B cell (primary cell): ENCODE results near the gene EZH1. TPM values are rescaled to one million over a fixed set of nuclear protein-coding genes. Genes with fewer than 3 reads are reported as not detected.
"Not testable (repeated sequence)": the region's sequence is repeated elsewhere in the genome, so short reads cannot be mapped to it uniquely, and the experiment has no call there.

Source experiments
- ATAC-seq: fragments of 200-7000 bp; cut with Tn5 transposase; one replicate; pipeline ENCODE4 v1.10.0; 2021; ENCODE audit warnings: low read depth, mild to moderate bottlenecking, moderate number of reproducible peaks, moderate library complexity
- CTCF ChIA-PET: fragments of 350-600 bp; sonication (Branson Sonifier 250); formaldehyde crosslinking; loops from one replicate; lab custom pipeline; 2021; ENCODE audit warnings: antibody characterized with exemption, inconsistent platforms; lab: Charles Lee
- POLR2A ChIA-PET: fragments of 350-600 bp; sonication (Branson Sonifier 250); formaldehyde crosslinking; loops from one replicate; lab custom pipeline; 2021; ENCODE audit warnings: antibody characterized with exemption; lab: Charles Lee
- DNase-seq: peaks from one replicate; pipeline ENCODE4 v3.0.0; 2013
- H2AFZ ChIP-seq: 2 replicates; pipeline ENCODE4 v1.6.1; 2012; ENCODE audit warnings: mild to moderate bottlenecking, low read depth, low read length; ENCODE audit not compliant: insufficient read depth, poor library complexity, severe bottlenecking
- H3K27ac ChIP-seq, 2 donors: 1 replicate in 1 of 2; 2 replicates in 1 of 2; pipeline ENCODE4 v1.5.1; 2012 to 2013; ENCODE audit warnings: low read length in 2 of 2, mild to moderate bottlenecking in 2 of 2, moderate library complexity in 1 of 2
- H3K27me3 ChIP-seq, 4 experiments: fragments of 200-600 bp in 1 of 4; sonication (generic) in 1 of 4; replicated peaks in 1 of 4; 1 replicate in 2 of 4; 2 replicates in 2 of 4; pipeline versions ENCODE4 v1.6.1 to v1.7.0; 2013 to 2016; ENCODE audit warnings: low read length in 3 of 4, mild to moderate bottlenecking in 2 of 4, mixed read lengths in 1 of 4, moderate library complexity in 1 of 4; ENCODE audit not compliant: insufficient read depth in 4 of 4, control insufficient read depth in 3 of 4; ENCODE audit errors: control extremely low read depth in 1 of 4
- H3K36me3 ChIP-seq, 2 experiments: replicated peaks in 1 of 2; 1 replicate in 1 of 2; 2 replicates in 1 of 2; pipeline versions ENCODE4 v1.6.1 to v1.7.1; 2013; ENCODE audit warnings: low read length in 1 of 2; ENCODE audit not compliant: insufficient read depth in 2 of 2, control insufficient read depth in 1 of 2; ENCODE audit errors: control extremely low read depth in 1 of 2, extremely low read depth in 1 of 2
- H3K4me1 ChIP-seq, 2 donors: fragments of 200-600 bp in 1 of 2; sonication (generic) in 1 of 2; 1 replicate in 1 of 2; 2 replicates in 1 of 2; pipeline versions ENCODE4 v1.5.1 to v1.6.1; 2013 to 2017; ENCODE audit warnings: low read length in 2 of 2; ENCODE audit not compliant: control insufficient read depth in 2 of 2, insufficient read depth in 2 of 2
- H3K4me2 ChIP-seq: replicated peaks from 2 replicates; pipeline ENCODE3; 2012; ENCODE audit warnings: mild to moderate bottlenecking, low read depth, low read length; ENCODE audit not compliant: poor library complexity, severe bottlenecking
- H3K4me3 ChIP-seq, 5 experiments: fragments of 200-600 bp in 1 of 5; sonication (generic) in 1 of 5; 1 replicate in 3 of 5; 2 replicates in 2 of 5; pipeline versions ENCODE4 v1.5.1 to v1.7.0; 2011 to 2016; ENCODE audit warnings: low read length in 4 of 5, mild to moderate bottlenecking in 4 of 5, low read depth in 2 of 5, control low read depth in 1 of 5, moderate library complexity in 1 of 5; ENCODE audit not compliant: insufficient read depth in 1 of 5; ENCODE audit errors: control extremely low read depth in 1 of 5, extremely low read depth in 1 of 5
- H3K79me2 ChIP-seq: fragments of 200-600 bp; sonication (generic); one replicate; pipeline ENCODE4 v1.6.0; 2016; ENCODE audit warnings: low read length; ENCODE audit not compliant: control insufficient read depth, insufficient read depth
- H3K9ac ChIP-seq: fragments of 200-600 bp; sonication (generic); 2 replicates; pipeline ENCODE4 v1.6.1; 2017; ENCODE audit warnings: mild to moderate bottlenecking, low read length, moderate library complexity
- H3K9me3 ChIP-seq, 3 donors: one replicate each; pipeline versions ENCODE4 v1.6.1 to v1.7.1; 2013; ENCODE audit warnings: low read length in 2 of 3; ENCODE audit not compliant: control insufficient read depth in 2 of 3, insufficient read depth in 1 of 3; ENCODE audit errors: control extremely low read depth in 1 of 3
- H4K20me1 ChIP-seq: 2 replicates; pipeline ENCODE4 v1.6.0; 2012; ENCODE audit warnings: mild to moderate bottlenecking, low read length; ENCODE audit not compliant: insufficient read depth, control insufficient read depth, poor library complexity, severe bottlenecking
- H3K27ac Mint-ChIP-seq: one replicate; pipeline ENCODE4 v1.8.0; 2021; ENCODE audit warnings: mixed read lengths
- H3K27me3 Mint-ChIP-seq: one replicate; pipeline ENCODE4 v1.8.0; 2021; ENCODE audit warnings: mixed read lengths
- H3K4me1 Mint-ChIP-seq: one replicate; pipeline ENCODE4 v1.8.0; 2021; ENCODE audit warnings: mixed read lengths
- H3K4me3 Mint-ChIP-seq: one replicate; pipeline ENCODE4 v1.8.0; 2021; ENCODE audit warnings: mixed read lengths
- H3K9me3 Mint-ChIP-seq: one replicate; pipeline ENCODE4 v1.8.0; 2022; ENCODE audit warnings: mixed read lengths; ENCODE audit not compliant: insufficient read depth
- EZH2 ChIP-seq: IDR thresholded peaks from 2 replicates; pipeline ENCODE4 v1.6.1; 2012; ENCODE audit warnings: borderline replicate concordance, low read depth, mild to moderate bottlenecking, moderate library complexity, low read length; ENCODE audit not compliant: insufficient read depth, poor library complexity, severe bottlenecking
- WGBS: methylation state at CpG from one replicate; pipeline ENCODE4 v1.1.5; 2013; ENCODE audit warnings: missing lambda C conversion rate; ENCODE audit not compliant: insufficient coverage; 5-methylcytosine and 5-hydroxymethylcytosine counted together
- intact Hi-C: fragments of 100-400 bp; cut with micrococcal nuclease; formaldehyde crosslinking; loops from one replicate; pipeline ENCODE4 v1.10.0; 2022
- polyA plus RNA-seq: library from polyadenylated mRNA; depleted of rRNA; stranded (reverse); fragments of >200 nt; gene quantifications from 2 replicates; pipeline ENCODE4 v1.2.3, GENCODE V29; 2012
- total RNA-seq, 2 donors: library from RNA; stranded (reverse); fragments of 120-200 nt in 1 of 2; gene quantifications; 1 replicate in 1 of 2; 2 replicates in 1 of 2; pipeline versions ENCODE4 v1.2.3 to v1.2.4, GENCODE V29; 2013 to 2022
- TF ChIP-seq, protein P1 (sequence below): fragments of 200-600 bp; IDR thresholded peaks from one replicate; pipeline ENCODE4 v1.8.0; 2022; ENCODE audit warnings: antibody characterized with exemption, mild to moderate bottlenecking

Gene EZH1
- total and polyA plus RNA-seq, 2 donors (not counting 1 experiment from before 2014, with no cell fraction given), result 115 to 169 TPM

DNA sequence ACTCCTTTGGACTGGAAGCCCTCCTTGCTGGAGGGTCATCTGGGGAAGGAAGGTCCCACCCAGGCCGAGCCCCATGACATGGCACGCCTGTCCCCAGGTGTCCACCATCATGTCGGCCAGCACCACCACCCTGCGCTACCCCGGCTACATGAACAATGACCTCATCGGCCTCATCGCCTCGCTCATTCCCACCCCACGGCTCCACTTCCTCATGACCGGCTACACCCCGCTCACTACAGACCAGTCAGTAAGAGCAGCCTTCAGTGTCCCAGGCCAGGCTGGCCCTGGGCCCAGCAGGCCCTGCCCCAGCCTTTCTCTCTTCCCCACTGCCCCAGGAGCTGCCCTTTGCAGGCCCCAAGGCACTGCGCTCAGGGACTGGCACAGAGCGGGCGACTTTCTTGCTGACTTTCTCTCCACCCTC is 79.2 kb downstream of the EZH1 start:
- Mint-ChIP-seq H3K4me1 (peaks cover 8% of the 10 kb centered on the region), H3K27ac (no peak overlapping the region), H3K9me3 (no peaks in the 10 kb centered on the region), H3K4me3 (no peak overlapping the region), H3K27me3 (no peaks in the 10 kb centered on the region)
- H3K4me1 ChIP-seq, result peaks cover under 1 to 8% of the 10 kb centered on the region in 2 donors
- ChIA-PET POLR2A (no interaction called here), CTCF (no interaction called here)
- TF ChIP-seq EZH2, result no peak
- TF ChIP-seq, protein P1, sequence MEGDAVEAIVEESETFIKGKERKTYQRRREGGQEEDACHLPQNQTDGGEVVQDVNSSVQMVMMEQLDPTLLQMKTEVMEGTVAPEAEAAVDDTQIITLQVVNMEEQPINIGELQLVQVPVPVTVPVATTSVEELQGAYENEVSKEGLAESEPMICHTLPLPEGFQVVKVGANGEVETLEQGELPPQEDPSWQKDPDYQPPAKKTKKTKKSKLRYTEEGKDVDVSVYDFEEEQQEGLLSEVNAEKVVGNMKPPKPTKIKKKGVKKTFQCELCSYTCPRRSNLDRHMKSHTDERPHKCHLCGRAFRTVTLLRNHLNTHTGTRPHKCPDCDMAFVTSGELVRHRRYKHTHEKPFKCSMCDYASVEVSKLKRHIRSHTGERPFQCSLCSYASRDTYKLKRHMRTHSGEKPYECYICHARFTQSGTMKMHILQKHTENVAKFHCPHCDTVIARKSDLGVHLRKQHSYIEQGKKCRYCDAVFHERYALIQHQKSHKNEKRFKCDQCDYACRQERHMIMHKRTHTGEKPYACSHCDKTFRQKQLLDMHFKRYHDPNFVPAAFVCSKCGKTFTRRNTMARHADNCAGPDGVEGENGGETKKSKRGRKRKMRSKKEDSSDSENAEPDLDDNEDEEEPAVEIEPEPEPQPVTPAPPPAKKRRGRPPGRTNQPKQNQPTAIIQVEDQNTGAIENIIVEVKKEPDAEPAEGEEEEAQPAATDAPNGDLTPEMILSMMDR, result no peak
- intact Hi-C loops, result no loop called here
- no peak overlapping the region for H3K9ac ChIP-seq
- peaks cover 0 to 4% of the 10 kb centered on the region in 2 experiments for H3K36me3 ChIP-seq
- no peak overlapping the region for H3K4me2 ChIP-seq
- H4K20me1 ChIP-seq, result no peaks in the 10 kb centered on the region
- H3K79me2 ChIP-seq, result no peaks in the 10 kb centered on the region
- no peak overlapping the region for H3K27ac ChIP-seq
- DNase-seq (no peak), ATAC-seq (no peak)
- WGBS, result 90% methylated on average over 14 of the region's 14 CpGs
- no peak overlapping the region for H2AFZ ChIP-seq
- H3K9me3 ChIP-seq, result no peaks in the 10 kb centered on the region
- H3K27me3 ChIP-seq, result peaks cover 0 to 9% (median 0%) of the 10 kb centered on the region in 4 experiments
- H3K4me3 ChIP-seq, result no peak overlapping the region

DNA sequence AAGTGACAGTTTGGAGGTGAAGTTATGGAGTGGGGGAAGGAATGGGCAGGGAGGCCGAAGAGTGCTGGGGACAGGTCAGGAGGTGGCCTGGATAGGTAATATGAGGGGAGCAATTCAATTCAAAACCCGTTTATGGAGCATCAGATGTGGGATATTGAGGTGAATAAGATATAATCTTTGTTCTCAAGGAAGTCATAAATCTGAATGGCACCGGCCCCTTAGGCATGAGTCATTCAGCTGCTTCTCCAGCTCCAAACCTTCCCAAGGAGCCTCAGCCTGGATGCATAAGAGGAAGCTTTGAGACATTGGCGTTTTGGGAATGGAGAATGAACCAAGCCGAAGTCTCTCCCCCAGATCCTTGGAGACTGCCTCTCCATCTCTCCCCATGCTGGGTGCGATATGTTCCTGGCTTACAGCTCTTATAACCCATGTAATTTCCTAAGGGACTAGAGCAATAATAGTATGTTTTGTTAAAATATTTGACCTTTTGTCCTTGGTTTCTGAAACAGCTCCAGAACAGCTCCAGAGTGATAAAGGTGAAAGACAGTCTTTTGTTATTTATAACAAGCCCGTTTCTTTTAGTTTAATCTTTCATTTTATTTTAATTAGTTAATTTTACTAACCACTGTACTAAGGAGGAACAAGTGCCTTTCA is 84.0 kb downstream of the EZH1 start:
- no peak overlapping the region for H3K4me2 ChIP-seq
- peaks cover 0 to 12% (median 0%) of the 10 kb centered on the region in 4 experiments for H3K27me3 ChIP-seq
- 100% methylated on average over 1 of the region's 7 CpGs for WGBS
- H4K20me1 ChIP-seq, result no peaks in the 10 kb centered on the region
- no peak overlapping the region for H3K27ac ChIP-seq
- Mint-ChIP-seq H3K4me1 (peaks cover 27% of the 10 kb centered on the region), H3K27me3 (peaks cover 4% of the 10 kb centered on the region), H3K9me3 (no peaks in the 10 kb centered on the region), H3K27ac (no peak overlapping the region), H3K4me3 (peak overlapping the region; percentile 61)
- no peaks in the 10 kb centered on the region for H3K79me2 ChIP-seq
- ATAC-seq (no peak), DNase-seq (no peak)
- peaks cover 0 to 2% of the 10 kb centered on the region in 2 experiments for H3K36me3 ChIP-seq
- no peak overlapping the region for H2AFZ ChIP-seq
- no peak overlapping the region for H3K9ac ChIP-seq
- POLR2A ChIA-PET, result no interaction called here
- intact Hi-C loops, result no loop called here
- H3K9me3 ChIP-seq, result no peaks in the 10 kb centered on the region
- CTCF ChIA-PET, result interaction anchor here (2.6 to 4.9 kb wide), 2 partner anchors 13 to 19 kb away, joined by 13 to 18 read pairs; no protein-coding TSS in a partner anchor
- TF ChIP-seq EZH2, result no peak
- TF ChIP-seq, protein P1, result no peak
- H3K4me1 ChIP-seq, result peaks cover 11 to 22% of the 10 kb centered on the region in 2 donors
- no peak overlapping the region for H3K4me3 ChIP-seq

DNA sequence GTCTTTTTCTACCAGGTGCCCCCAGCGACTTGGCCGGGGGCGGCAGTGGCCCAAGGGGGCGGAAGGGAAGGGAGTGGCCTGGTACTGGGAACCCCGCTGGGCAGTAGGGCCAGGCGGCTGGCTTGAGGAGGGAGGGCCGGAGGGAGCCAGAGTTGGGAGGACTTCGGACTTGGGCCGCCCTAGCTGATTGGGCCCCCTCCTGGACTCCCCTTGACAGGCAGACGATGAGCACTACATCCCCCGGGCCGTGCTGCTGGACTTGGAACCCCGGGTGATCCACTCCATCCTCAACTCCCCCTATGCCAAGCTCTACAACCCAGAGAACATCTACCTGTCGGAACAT is 84.9 kb downstream of the EZH1 start:
- intact Hi-C loops, result loop anchor here (2.0 kb wide), 1 partner anchor 19 kb away; no protein-coding TSS in a partner anchor
- H3K9me3 ChIP-seq, H3K27me3 Mint-ChIP-seq, H3K4me3 ChIP-seq, H3K9ac ChIP-seq, ATAC-seq, H4K20me1 ChIP-seq, H3K27ac ChIP-seq, H3K79me2 ChIP-seq, H3K27ac Mint-ChIP-seq, DNase-seq, H3K9me3 Mint-ChIP-seq, H3K36me3 ChIP-seq: not testable (repeated sequence)
- H3K4me1 Mint-ChIP-seq, result peaks cover 31% of the 10 kb centered on the region
- ChIA-PET POLR2A (interaction anchor here (0.6 kb wide), 1 partner anchor 306 kb away, joined by 7 read pairs; no protein-coding TSS in a partner anchor), CTCF (interaction anchor here (0.6 to 4.9 kb wide), 3 partner anchors 12 to 74 kb away, joined by 4 to 18 read pairs (median 5); no protein-coding TSS in a partner anchor)
- H3K4me1 ChIP-seq, result peaks cover 16 to 23% of the 10 kb centered on the region in 2 donors
- WGBS, result no CpG with 5 or more reads among the region's 14 CpGs
- H3K27me3 ChIP-seq, result peaks cover 0 to 21% (median 4%) of the 10 kb centered on the region in 4 experiments
- H2AFZ ChIP-seq, result peak overlapping the region; percentile 95
- peak overlapping the region; percentile 94 for H3K4me2 ChIP-seq
- H3K4me3 Mint-ChIP-seq, result peak overlapping the region; percentile 93
